NCI-H1092 treated with DMSO at 0.1 percent for 48 hours (cell line): Measurements from ENCODE around the gene EXD3.
"Not testable (repeated sequence)": the region's sequence is repeated elsewhere in the genome, so short reads cannot be mapped to it uniquely, and the experiment has no call there.

ENCODE experiments used
- DNase-seq: peaks from one replicate; lab custom pipeline; 2025; lab: John Stamatoyannopoulos, UW

The EXD3 gene

DNA sequence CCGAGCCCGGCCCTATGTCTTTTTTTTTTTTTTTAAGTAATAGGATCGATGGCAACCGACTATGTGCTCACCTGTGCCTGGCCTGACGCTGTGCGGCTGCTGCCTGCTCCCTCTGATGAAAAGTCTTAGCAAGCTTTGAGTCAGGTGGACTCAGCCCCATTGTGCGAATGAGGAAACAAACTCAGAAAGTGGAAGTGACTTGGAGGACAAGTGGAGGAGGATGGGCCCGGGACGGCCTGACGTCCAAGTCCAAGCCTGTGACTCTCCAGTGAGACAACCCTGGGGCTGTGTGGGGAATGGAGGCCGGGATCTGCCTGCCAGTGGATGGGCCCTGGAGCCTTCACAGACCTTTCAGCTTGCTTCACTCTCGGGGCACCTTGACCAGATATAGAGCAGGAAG, 57.9 kb downstream of the EXD3 start:
- DNase-seq, result no peak

GRCh38 chr9:137359850-137360249, 63.1 kb downstream of the EXD3 start:
- no peak for DNase-seq

GRCh38 chr9:137358126-137358525, 64.8 kb downstream of the EXD3 start:
- DNase-seq, result no peak

- no peak for DNase-seq
Observed at GRCh38 chr9:137357166-137357565, 65.8 kb downstream of the EXD3 start.

GRCh38 chr9:137355761-137356365, 67.1 kb downstream of the EXD3 start:
- DNase-seq, result no peak

- no peak for DNase-seq
Observed at GRCh38 chr9:137354845-137355760, 67.9 kb downstream of the EXD3 start.

DNA sequence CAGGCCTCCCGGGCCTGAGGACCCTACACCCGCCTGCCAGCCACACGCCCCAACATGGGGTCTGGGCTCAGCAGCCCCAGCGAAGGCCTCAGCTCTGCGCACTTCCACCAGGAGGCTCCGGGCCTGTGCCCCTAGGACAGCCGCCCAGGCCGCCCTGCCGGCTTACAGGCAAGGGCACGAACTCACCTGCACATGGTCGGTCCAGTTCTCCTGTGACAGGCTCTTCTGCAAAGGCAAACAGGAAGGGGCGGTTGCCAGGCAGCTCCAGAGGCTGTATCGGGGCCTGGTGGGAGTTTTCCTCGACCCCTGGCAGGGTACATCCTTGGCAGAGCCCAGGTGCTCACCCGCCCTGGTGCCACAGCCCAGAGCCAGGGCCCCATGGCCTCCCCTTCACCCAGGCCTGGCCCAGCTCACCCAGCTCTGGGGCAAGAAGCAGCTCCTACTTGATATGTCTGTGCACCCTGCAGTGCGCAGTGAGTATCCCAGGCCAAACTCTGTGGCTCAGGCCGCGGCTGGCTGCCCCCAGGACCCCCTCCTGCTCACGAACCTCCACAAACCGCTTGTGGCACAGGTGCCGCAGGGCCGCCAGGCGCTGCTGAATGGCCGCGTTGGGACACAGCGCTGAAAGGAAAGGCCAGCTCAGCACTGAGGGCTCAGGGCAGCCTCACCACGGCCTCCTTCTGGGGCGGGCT, 68.7 kb downstream of the EXD3 start:
- no peak for DNase-seq

- no peak for DNase-seq
Observed at GRCh38 chr9:137353223-137354152, 69.5 kb downstream of the EXD3 start.

- no peak for DNase-seq
Observed at GRCh38 chr9:137352511-137353222, 70.3 kb downstream of the EXD3 start.

- no peak for DNase-seq
Observed at GRCh38 chr9:137351781-137352501, 71.0 kb downstream of the EXD3 start.

GRCh38 chr9:137350696-137351584, 72.0 kb downstream of the EXD3 start:
- no peak for DNase-seq

DNA sequence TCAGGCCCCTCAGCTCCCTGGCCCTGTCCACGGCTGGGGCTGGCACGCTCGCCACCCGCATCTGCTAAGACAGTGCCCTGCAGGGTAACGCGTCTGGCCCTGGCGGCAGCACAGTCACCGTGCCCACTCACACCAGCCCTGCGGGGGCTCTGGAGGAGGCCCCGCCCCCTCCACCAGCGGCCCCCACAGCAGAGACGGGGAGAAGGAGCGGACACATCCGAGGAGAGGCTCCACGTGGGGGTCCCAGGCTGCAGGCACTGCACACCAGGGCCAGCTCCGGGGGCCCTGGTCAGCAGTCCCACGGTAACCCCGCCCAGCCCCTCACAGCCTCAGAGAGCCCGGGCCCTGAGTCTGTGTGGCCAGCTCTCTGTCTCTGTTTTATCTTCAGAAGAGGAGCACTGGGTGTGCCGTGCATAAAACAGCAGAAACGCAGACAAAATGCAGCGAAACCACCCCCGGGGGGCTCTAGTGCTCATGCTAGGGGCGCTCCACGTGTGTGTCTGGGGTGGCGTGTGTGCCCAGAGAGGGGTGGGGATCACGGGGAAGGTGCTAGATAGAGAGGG, 73.4 kb downstream of the EXD3 start:
- no peak for DNase-seq

GRCh38 chr9:137348769-137349470, 74.0 kb downstream of the EXD3 start:
- DNase-seq, result no peak

DNA sequence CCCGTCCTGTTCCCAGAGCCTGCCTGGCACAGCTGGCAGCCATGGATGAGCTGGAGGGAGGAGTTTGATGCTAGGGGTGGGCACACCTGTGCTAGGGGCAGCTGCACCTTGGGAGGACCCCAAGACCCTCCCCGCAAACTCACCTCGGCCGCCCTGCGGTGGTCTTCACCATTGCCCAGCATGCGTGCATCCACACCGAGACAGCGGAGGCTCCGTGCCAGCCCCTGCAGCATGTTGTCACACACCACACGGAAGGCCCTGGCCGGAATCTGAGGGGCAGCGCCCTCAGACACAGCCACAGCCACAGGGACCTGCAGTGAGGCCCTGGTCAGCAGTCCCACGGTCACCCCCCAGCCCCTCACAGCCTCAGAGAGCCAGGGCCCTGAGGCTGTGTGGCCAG, 75.0 kb downstream of the EXD3 start:
- no peak for DNase-seq

DNA sequence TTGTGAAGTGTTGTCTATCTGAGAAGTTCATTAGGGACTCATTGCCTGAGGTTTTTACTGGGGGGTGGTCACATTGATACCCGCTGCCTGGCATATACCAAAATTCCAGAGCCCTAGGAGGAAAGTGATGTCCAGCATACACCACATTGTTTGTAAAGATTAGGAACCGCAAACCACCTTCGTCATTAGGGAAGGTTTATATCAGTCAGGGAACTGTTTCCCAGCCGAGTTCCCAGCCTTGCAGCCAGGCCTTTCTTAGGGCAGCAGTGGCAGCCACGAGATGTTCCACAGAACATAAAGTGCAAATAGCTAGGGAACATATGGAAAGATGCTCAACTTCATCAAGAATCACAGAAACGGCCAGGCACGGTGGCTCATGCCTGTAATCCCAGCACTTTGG, 80.5 kb downstream of the EXD3 start:
- DNase-seq, result no peak

DNA sequence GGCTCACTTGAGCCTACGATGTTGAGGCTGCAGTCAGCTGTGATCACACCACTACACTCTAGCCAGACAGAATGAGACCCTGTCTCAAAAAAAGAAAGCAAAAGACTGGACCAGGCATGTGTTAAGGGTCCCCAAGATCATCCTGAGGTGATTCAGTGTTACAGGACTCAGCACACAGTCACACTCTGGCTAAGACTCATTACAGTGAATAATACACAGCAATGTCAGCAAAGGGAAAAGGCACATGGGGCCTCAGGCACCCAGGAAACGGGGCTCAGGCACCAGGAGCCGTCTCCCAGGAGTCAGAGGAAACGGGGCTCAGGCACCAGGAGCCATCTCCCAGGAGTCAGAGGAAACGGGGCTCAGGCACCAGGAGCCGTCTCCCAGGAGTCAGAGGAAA, 81.7 kb downstream of the EXD3 start:
- DNase-seq, result no peak

GRCh38 chr9:137339908-137340462, 83.0 kb downstream of the EXD3 start:
- DNase-seq, result not testable (repeated sequence)
